H7 (cell line): Measurements from ENCODE around the gene IL1R2. TPM values are rescaled to one million over a fixed set of nuclear protein-coding genes. Genes with fewer than 3 reads are reported as not detected.
"Not testable (repeated sequence)": the region's sequence is repeated elsewhere in the genome, so short reads cannot be mapped to it uniquely, and the experiment has no call there.

Source experiments
- DNase-seq: peaks from one replicate; pipeline ENCODE4 v3.0.0; 2012
- H3K27me3 ChIP-seq: 2 replicates; pipeline ENCODE4 v1.6.0; 2011; ENCODE audit warnings: mild to moderate bottlenecking, low read length; ENCODE audit not compliant: control insufficient read depth, insufficient read depth
- H3K36me3 ChIP-seq: replicated peaks from 2 replicates; pipeline ENCODE4 v1.5.1; 2011; ENCODE audit warnings: low read length; ENCODE audit not compliant: control insufficient read depth, insufficient read depth
- H3K4me3 ChIP-seq: 2 replicates; pipeline ENCODE4 v1.5.1; 2011; ENCODE audit warnings: low read depth, mild to moderate bottlenecking, control low read depth, low read length, moderate library complexity; ENCODE audit not compliant: insufficient read depth
- total RNA-seq: library from RNA; depleted of rRNA; stranded (reverse); fragments of >200 nt; shearing (Covaris generic); gene quantifications from 2 replicates; pipeline ENCODE4 v1.2.3, GENCODE V29; 2014

The IL1R2 gene
- total RNA-seq, 1 experiment from 2014 or later: 0.17 TPM

DNA sequence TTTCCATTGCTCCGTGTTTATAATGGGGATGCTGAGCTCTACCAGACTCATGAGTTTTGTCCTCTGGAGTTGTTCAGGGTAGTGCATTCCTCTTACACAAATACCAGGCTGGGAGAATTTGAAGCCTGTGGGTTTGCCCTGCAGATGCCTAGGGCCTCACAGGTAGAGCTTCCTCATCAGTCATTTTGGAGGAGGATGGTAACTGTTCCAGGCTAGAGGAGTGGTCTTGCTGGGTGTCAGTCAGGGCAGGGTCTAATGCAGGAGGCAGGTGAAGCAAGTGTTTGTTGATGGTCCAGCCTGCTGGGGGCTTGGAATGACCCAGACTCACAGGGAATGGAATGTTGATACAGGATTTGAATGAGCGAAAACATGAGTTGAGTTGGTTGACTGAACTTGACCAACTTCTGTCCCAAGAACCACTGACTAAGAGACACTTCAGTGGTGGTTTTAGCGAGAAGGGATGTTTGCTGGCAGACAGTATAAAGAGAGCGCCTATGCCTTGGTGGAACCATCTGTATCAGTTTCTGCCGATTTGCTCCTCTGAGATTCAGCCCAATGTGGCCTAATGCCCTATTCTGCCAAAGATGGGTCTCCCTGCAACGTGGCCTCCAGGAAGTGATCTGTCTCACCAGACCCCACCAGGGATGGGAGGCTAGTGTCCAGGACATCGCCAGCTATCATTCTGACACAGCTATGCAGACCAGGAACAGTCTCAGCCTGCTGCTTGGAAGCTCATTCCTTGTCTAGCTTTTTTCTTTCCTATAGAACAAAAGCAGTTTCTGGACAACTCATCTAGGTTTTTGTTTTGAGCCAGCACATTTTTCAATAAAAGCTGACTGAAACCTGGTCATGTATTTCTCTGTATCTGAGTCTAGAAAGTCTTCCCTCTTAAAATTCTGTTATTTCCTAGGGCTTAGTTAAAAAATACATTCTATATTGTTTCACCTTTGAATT lies 9.3 kb downstream of the IL1R2 start:
- Histone ChIP-seq H3K36me3 (no peaks in the 10 kb centered on the region), H3K4me3 (no peak overlapping the region), H3K27me3 (no peaks in the 10 kb centered on the region)
- no peak for DNase-seq

- Histone ChIP-seq H3K27me3 (no peaks in the 10 kb centered on the region), H3K4me3 (no peak overlapping the region), H3K36me3 (no peaks in the 10 kb centered on the region)
- DNase-seq: no peak
Measured at GRCh38 chr2:102001767-102002142, 10.0 kb downstream of the IL1R2 start.

DNA sequence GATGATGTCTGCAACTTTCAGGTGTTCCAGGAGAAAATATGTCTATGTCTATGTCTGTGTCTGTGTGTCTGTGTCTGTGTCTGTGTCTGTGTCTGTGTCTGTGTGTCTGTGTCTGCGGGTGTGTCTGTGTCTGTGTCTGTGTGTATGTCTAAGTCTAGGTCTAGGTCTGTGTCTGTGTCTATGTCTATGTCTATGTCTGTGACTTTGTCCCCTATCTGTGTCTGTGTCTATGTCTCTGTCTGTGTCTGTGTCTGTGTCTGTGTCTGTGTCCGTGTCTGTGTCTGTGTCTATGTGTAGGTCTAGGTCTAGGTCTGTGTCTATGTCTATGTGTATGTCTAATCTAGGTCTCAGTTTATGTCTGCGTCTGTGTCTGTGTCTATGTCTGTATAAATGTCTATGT lies 10.5 kb downstream of the IL1R2 start:
- no peaks in the 10 kb centered on the region for H3K27me3 ChIP-seq
- H3K4me3 ChIP-seq: no peak overlapping the region
- no peaks in the 10 kb centered on the region for H3K36me3 ChIP-seq
- DNase-seq: no peak

GRCh38 chr2:102002909-102003308 lies 11.1 kb downstream of the IL1R2 start:
- H3K27me3 ChIP-seq, H3K4me3 ChIP-seq, DNase-seq, H3K36me3 ChIP-seq: not testable (repeated sequence)

DNA sequence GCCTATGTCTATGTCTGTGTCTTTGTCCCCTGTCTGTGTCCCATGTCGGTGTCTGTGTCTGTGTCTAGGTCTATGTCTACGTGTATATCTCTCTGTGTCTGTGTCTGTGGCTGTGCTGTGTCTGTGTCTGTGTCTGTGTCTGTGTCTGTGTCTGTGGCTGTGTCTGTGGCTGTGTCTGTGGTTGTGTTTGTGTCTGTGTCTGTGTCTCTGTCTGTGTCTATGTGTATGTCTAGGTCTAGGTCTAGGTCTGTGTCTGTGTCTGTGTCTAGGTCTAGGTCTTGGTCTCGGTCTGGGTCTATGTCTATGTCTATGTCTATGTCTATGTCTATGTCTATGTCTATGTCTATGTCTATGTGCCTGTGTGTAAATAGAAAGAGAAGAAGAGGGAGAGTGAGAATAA lies 11.9 kb downstream of the IL1R2 start:
- H3K36me3 ChIP-seq: no peaks in the 10 kb centered on the region
- H3K27me3 ChIP-seq: no peaks in the 10 kb centered on the region
- no peak overlapping the region for H3K4me3 ChIP-seq
- no peak for DNase-seq

- Histone ChIP-seq H3K36me3 (no peaks in the 10 kb centered on the region), H3K4me3 (no peak overlapping the region)
- no peak for DNase-seq
Measured at GRCh38 chr2:102004581-102004980, 12.8 kb downstream of the IL1R2 start.

GRCh38 chr2:102005449-102005848 lies 13.7 kb downstream of the IL1R2 start:
- Histone ChIP-seq H3K27me3 (no peaks in the 10 kb centered on the region), H3K4me3 (no peak overlapping the region), H3K36me3 (no peaks in the 10 kb centered on the region)
- DNase-seq: no peak

More at GRCh38 chr2:102004581-102004980, 12.8 kb downstream of the IL1R2 start:
- H3K27me3 ChIP-seq: no peaks in the 10 kb centered on the region

DNA sequence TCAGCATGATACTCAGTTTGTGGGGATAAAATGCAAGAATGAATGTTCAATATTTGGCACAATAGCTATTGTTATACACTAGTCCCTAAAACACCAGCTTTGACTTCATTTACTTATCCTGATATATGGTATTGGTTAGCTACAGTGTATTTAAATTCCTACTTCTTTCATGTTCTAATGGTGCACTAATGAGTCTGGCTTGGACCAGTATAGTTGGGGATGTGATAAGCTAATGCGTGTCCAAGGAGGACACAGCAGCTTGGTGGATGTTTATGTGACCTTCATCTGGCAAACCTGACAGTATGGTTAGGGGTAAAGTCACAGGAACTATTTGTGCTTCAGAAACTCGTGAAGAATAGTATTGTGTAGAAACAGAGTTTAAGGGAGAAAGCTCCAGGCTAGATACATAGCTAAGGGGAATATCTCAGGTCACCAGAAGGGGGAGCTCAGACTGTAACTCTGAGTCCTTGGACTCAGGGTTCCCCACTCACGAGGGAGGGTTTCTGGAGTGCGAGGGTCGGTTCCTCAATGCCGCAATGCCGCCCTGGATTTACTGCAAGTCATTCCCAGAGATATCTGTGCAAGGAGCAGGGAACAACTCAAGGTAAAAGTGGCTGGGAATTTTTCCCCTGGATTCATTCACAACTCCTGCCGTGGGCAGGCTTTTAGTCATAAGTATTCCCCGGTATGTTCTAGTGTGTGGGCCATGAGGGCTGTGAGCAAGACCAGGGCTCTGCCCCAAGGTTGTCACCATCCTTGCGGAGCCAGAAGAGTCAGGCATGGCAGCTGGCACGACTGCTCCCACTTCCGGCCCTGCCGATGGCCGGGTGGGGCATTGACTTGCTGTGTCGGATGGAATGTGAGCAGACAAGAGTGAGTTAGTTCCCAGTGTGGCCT lies 14.5 kb downstream of the IL1R2 start:
- no peaks in the 10 kb centered on the region for H3K27me3 ChIP-seq
- DNase-seq: peak; percentile 78
- no peak overlapping the region for H3K4me3 ChIP-seq
- H3K36me3 ChIP-seq: no peaks in the 10 kb centered on the region

DNA sequence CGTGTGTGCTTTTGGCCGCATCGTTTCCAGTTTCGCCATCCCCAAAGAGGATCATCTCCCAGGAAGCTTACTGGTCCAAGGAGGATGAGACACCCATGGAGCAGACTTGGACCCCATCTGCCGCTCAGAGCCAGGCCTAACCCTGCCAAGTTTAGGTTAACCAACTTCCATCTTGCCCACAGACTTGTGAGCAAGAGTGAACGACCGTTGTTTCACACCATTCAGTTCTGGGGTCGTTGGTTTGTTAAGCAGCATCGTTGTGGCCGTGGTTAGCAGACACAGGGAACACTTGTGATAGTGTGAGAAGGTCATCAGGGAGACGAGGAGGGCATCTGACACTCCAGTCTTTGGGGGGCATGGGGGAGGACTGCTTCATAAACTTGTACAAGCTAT lies 15.1 kb downstream of the IL1R2 start:
- DNase-seq: no peak
- H3K4me3 ChIP-seq: no peak overlapping the region
- H3K27me3 ChIP-seq: no peaks in the 10 kb centered on the region
- no peaks in the 10 kb centered on the region for H3K36me3 ChIP-seq

DNA sequence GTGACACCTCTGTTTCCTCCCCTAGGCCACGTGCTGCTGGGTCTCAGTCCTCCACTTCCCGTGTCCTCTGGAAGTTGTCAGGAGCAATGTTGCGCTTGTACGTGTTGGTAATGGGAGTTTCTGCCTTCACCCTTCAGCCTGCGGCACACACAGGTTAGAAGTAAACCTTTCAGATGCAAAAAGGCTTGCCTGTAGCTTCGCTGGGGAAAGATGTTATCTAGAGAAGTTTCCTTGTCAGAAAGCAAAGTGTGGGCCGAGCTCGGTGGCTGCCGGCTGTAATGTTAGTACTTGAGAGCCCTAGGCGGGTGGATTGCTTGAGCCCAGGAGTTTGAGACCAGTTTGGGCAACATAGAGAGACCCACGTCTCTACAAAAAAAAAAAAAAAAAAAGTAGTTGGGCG lies 16.7 kb downstream of the IL1R2 start:
- DNase-seq: no peak
- Histone ChIP-seq H3K4me3 (no peak overlapping the region), H3K27me3 (no peaks in the 10 kb centered on the region), H3K36me3 (no peaks in the 10 kb centered on the region)

DNA sequence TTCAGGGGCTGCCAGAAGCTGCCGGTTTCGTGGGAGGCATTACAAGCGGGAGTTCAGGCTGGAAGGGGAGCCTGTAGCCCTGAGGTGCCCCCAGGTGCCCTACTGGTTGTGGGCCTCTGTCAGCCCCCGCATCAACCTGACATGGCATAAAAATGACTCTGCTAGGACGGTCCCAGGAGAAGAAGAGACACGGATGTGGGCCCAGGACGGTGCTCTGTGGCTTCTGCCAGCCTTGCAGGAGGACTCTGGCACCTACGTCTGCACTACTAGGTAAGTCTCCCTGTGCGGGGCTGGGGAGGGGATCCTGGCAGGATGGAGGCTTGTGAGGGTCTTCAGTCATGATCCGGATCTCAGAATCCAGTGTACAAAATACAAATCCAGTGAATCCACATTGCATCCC lies 17.8 kb downstream of the IL1R2 start:
- DNase-seq: no peak
- H3K36me3 ChIP-seq: no peaks in the 10 kb centered on the region
- H3K27me3 ChIP-seq: no peaks in the 10 kb centered on the region
- no peak overlapping the region for H3K4me3 ChIP-seq

GRCh38 chr2:102010902-102011301 lies 19.1 kb downstream of the IL1R2 start:
- no peak overlapping the region for H3K4me3 ChIP-seq
- no peaks in the 10 kb centered on the region for H3K36me3 ChIP-seq
- DNase-seq: no peak
- no peaks in the 10 kb centered on the region for H3K27me3 ChIP-seq

- Histone ChIP-seq H3K36me3 (no peaks in the 10 kb centered on the region), H3K4me3 (no peak overlapping the region), H3K27me3 (no peaks in the 10 kb centered on the region)
- DNase-seq: no peak
Measured at GRCh38 chr2:102012061-102012614, 20.4 kb downstream of the IL1R2 start.

GRCh38 chr2:102013206-102014040 lies 21.7 kb downstream of the IL1R2 start:
- Histone ChIP-seq H3K27me3 (no peaks in the 10 kb centered on the region), H3K36me3 (no peaks in the 10 kb centered on the region), H3K4me3 (no peak overlapping the region)
- DNase-seq: no peak
